Activated CD8-positive, alpha-beta memory T cell treated with anti-CD3 and anti-CD28 coated beads, Interleukin-2, amount 10 ng/mL, durations not matched to agents 7 days and 5 days (primary cell): ENCODE data around the gene MDGA2. TPM values are rescaled to one million over a fixed set of nuclear protein-coding genes. Genes with fewer than 3 reads are reported as not detected.

Source experiments
- ATAC-seq: fragments of 150-1000 bp; cut with Tn5 transposase; one replicate; pipeline ENCODE4 v1.10.0; 2021; ENCODE audit warnings: moderate library complexity
- CTCF ChIA-PET: fragments of 350-600 bp; sonication (Branson Sonifier 250); formaldehyde crosslinking; loops from one replicate; lab custom pipeline; 2021; ENCODE audit warnings: antibody characterized with exemption; lab: Charles Lee
- DNase-seq: peaks from one replicate; pipeline ENCODE4 v3.0.0-alpha.2; 2020
- H3K27ac Mint-ChIP-seq: one replicate; pipeline ENCODE4 v1.8.0; 2021; ENCODE audit warnings: mild to moderate bottlenecking, mixed read lengths
- H3K27me3 Mint-ChIP-seq: one replicate; pipeline ENCODE4 v1.8.0; 2021; ENCODE audit warnings: mixed read lengths
- H3K36me3 Mint-ChIP-seq: one replicate; pipeline ENCODE4 v1.8.0; 2021; ENCODE audit warnings: mild to moderate bottlenecking, mixed read lengths
- H3K4me1 Mint-ChIP-seq: one replicate; pipeline ENCODE4 v1.8.0; 2021; ENCODE audit warnings: mixed read lengths
- H3K4me3 Mint-ChIP-seq: one replicate; pipeline ENCODE4 v1.8.0; 2021; ENCODE audit warnings: mild to moderate bottlenecking, moderate library complexity, mixed read lengths
- H3K9me3 Mint-ChIP-seq: one replicate; pipeline ENCODE4 v1.8.0; 2022; ENCODE audit warnings: low read depth, mixed read lengths
- total RNA-seq, 2 experiments: library from RNA; stranded (reverse); gene quantifications; one replicate each; pipeline ENCODE4 v1.2.3, GENCODE V29; 2021

Gene MDGA2
- total RNA-seq, 2 experiments from 2014 or later = not detected

DNA sequence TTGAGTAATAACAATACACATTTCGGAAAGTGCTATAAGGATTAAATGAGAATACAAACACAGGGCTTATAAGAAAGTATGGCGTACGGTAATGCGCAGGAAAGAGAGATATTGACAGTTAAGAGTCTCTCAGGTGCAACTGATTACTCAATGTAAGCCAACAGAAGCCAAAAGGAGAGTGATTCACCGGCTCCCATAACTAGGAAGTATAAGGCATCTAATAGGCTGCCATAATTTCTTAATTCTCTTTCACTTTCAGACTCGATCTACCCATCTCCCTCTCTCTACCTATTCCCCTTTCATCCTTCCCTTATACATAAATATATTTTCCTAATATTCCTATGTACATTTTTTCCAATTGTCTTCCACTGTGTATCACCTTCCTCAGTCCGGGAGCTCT lies 90.0 kb downstream of the MDGA2 start:
- Mint-ChIP-seq H3K27me3 (no peaks in the 10 kb centered on the region), H3K27ac (no peak overlapping the region), H3K9me3 (peaks cover 2% of the 10 kb centered on the region), H3K4me3 (no peak overlapping the region), H3K36me3 (no peaks in the 10 kb centered on the region), H3K4me1 (no peaks in the 10 kb centered on the region)
- CTCF ChIA-PET = interaction anchor here (0.6 kb wide), 1 partner anchor 28 kb away, joined by 3 read pairs; no protein-coding TSS in a partner anchor
- ATAC-seq = no peak
- DNase-seq = no peak

- ATAC-seq (no peak), DNase-seq (no peak)
- no peak overlapping the region for H3K27ac Mint-ChIP-seq
- no peaks in the 10 kb centered on the region for H3K4me1 Mint-ChIP-seq
- CTCF ChIA-PET = no interaction called here
- H3K27me3 Mint-ChIP-seq = no peaks in the 10 kb centered on the region
- no peak overlapping the region for H3K4me3 Mint-ChIP-seq
- peaks cover 9% of the 10 kb centered on the region for H3K9me3 Mint-ChIP-seq
- no peaks in the 10 kb centered on the region for H3K36me3 Mint-ChIP-seq
These were observed 108.1 kb downstream of the MDGA2 start for GRCh38 chr14:47567273-47567672.

DNA sequence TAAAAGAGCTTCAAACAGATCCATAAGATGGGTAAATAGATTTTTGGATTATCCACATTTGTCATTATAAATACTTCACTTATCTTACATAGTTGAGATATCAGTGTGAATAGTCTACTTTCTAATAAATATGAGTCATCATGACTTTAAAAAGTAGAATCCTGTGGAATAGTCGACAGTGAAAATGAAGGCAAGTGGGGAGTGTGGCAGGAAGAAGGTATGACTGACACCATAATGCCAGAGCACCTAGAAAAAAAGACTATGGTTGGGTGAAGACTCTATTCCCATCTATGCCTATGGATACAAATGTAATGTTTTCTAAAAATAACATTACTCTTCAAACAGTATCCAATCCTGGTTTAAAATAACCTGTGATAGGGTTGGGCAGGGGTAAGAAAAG lies 117.5 kb downstream of the MDGA2 start:
- no peak overlapping the region for H3K27ac Mint-ChIP-seq
- H3K4me3 Mint-ChIP-seq = no peak overlapping the region
- no peaks in the 10 kb centered on the region for H3K27me3 Mint-ChIP-seq
- CTCF ChIA-PET = no interaction called here
- H3K4me1 Mint-ChIP-seq = no peaks in the 10 kb centered on the region
- H3K9me3 Mint-ChIP-seq = peaks cover 7% of the 10 kb centered on the region
- DNase-seq = no peak
- ATAC-seq = no peak
- H3K36me3 Mint-ChIP-seq = no peaks in the 10 kb centered on the region

GRCh38 chr14:47555333-47555732 lies 120.1 kb downstream of the MDGA2 start:
- CTCF ChIA-PET = no interaction called here
- Mint-ChIP-seq H3K36me3 (no peaks in the 10 kb centered on the region), H3K9me3 (no peaks in the 10 kb centered on the region), H3K27me3 (no peaks in the 10 kb centered on the region), H3K4me1 (no peaks in the 10 kb centered on the region), H3K27ac (no peak overlapping the region), H3K4me3 (no peak overlapping the region)
- no peak for ATAC-seq
- DNase-seq = no peak

DNA sequence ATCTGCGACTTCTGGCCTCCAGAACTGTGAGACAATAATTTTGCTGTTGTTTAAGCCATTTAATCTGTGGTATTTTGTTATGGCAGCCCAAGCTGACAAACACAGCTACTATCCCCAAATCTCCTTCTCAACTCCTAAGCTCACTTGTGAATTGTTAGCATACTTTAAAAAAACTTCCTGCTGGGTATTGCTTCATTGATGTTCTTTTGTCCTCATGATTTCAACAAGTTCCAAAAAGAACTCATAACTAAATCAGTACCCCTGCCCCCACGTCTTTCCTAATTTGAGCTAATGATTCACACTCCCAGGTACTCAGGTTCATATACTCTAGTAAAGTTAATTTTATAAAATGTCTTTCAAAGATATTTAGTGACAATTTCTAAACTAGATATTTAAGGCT lies 125.5 kb downstream of the MDGA2 start:
- H3K27me3 Mint-ChIP-seq = no peaks in the 10 kb centered on the region
- H3K36me3 Mint-ChIP-seq = no peaks in the 10 kb centered on the region
- H3K27ac Mint-ChIP-seq = no peak overlapping the region
- H3K9me3 Mint-ChIP-seq = no peaks in the 10 kb centered on the region
- ATAC-seq (no peak), DNase-seq (no peak)
- H3K4me3 Mint-ChIP-seq = no peak overlapping the region
- CTCF ChIA-PET = no interaction called here
- no peaks in the 10 kb centered on the region for H3K4me1 Mint-ChIP-seq

DNA sequence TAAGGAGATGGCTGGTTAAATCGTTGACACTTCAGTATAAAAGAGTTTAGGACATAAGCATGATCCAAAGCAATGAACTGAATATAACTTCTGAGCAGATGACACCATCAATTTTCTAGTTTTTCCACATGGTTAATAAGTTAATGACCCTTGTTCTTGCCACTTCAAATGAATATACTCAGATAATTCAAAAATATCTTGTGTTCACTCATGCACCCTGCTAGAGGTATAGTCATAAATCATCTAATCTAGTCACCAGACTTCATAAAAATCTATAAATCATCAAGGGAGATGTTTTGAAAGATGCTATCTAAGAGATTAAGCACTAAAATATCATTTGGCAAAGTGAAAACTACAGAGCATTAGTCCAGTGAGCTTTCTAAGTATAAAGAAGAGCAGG lies 131.9 kb downstream of the MDGA2 start:
- CTCF ChIA-PET = no interaction called here
- Mint-ChIP-seq H3K27me3 (no peaks in the 10 kb centered on the region), H3K9me3 (no peaks in the 10 kb centered on the region), H3K36me3 (no peaks in the 10 kb centered on the region), H3K4me3 (no peak overlapping the region), H3K27ac (no peak overlapping the region), H3K4me1 (no peaks in the 10 kb centered on the region)
- DNase-seq (no peak), ATAC-seq (no peak)

DNA sequence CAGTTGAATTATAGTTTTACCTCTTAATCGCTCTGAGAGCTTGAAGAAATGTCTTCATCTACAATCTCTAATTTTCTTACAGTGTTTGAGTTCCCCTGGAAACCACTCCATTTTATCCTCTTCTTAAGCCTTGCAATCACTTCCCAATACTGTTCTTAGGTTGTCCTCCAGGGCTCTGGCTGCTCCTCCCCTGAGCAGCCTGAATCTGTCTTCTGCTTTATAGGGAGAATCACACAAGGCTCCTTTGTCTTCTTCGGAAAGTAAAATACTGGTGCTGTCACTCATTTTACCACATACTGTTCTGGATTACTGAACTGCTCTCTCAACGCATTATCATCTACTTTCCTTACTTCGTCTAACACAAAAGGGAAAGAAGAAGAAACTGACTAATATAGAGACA lies 133.7 kb downstream of the MDGA2 start:
- no peak overlapping the region for H3K27ac Mint-ChIP-seq

GRCh38 chr14:47539031-47539461 lies 136.4 kb downstream of the MDGA2 start:
- H3K27me3 Mint-ChIP-seq = no peaks in the 10 kb centered on the region
- no peaks in the 10 kb centered on the region for H3K4me1 Mint-ChIP-seq
- no peak overlapping the region for H3K27ac Mint-ChIP-seq
- ATAC-seq (no peak), DNase-seq (no peak)
- H3K4me3 Mint-ChIP-seq = no peak overlapping the region
- H3K9me3 Mint-ChIP-seq = peaks cover 3% of the 10 kb centered on the region
- CTCF ChIA-PET = no interaction called here
- no peaks in the 10 kb centered on the region for H3K36me3 Mint-ChIP-seq

More for the DNA sequence above, 133.7 kb downstream of the MDGA2 start:
- Mint-ChIP-seq H3K27me3 (no peaks in the 10 kb centered on the region), H3K4me3 (no peak overlapping the region), H3K4me1 (no peaks in the 10 kb centered on the region), H3K9me3 (no peaks in the 10 kb centered on the region), H3K36me3 (no peaks in the 10 kb centered on the region)
- DNase-seq (no peak), ATAC-seq (no peak)
- CTCF ChIA-PET = no interaction called here

DNA sequence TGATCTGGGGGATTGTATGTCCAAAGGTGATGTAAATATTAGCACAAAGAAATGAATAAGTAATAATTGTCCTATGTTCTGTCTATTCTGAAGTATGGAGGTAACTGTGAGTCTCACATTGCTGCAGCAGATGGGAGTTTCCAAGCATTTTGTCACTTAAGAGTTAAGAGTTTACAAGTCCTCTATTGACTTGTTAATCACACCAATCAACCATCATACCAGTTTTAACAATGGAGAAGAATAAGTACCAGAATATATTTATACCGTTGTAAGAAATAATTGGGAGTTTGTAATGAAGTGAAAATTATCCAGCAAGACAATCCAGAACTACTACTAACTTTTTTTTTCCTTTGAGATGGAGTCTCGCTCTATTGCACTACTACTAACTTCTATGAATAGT lies 139.1 kb downstream of the MDGA2 start:
- DNase-seq (no peak), ATAC-seq (no peak)
- Mint-ChIP-seq H3K4me3 (no peak overlapping the region), H3K27ac (no peak overlapping the region), H3K4me1 (no peaks in the 10 kb centered on the region), H3K36me3 (no peaks in the 10 kb centered on the region), H3K27me3 (no peaks in the 10 kb centered on the region), H3K9me3 (peaks cover 3% of the 10 kb centered on the region)
- CTCF ChIA-PET = no interaction called here

GRCh38 chr14:47526591-47527244 lies 148.7 kb downstream of the MDGA2 start:
- Mint-ChIP-seq H3K4me3 (no peak overlapping the region), H3K27ac (no peak overlapping the region), H3K9me3 (peaks cover 17% of the 10 kb centered on the region), H3K36me3 (no peaks in the 10 kb centered on the region), H3K27me3 (no peaks in the 10 kb centered on the region), H3K4me1 (no peaks in the 10 kb centered on the region)
- ATAC-seq = no peak
- CTCF ChIA-PET = no interaction called here
- DNase-seq = no peak

DNA sequence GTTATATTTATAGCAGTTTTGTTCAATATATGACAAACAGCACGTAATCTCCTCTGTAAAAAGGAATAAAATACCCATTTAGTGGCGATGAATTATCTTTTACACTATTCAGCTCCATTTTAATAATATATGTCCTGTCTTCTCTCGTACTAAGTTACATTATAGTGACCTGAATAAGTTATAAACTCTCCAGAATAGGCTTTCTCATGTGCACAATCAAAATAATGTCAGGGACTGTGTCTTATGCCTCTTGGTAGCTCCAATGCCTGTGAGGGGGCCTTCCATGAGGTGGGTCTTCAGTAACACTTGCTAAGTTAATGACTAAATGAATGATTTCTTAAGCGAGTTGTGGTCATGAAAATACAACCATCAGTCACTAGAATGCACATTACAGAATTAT lies 150.9 kb downstream of the MDGA2 start:
- Mint-ChIP-seq H3K4me3 (no peak overlapping the region), H3K4me1 (no peaks in the 10 kb centered on the region), H3K36me3 (no peaks in the 10 kb centered on the region), H3K27me3 (no peaks in the 10 kb centered on the region), H3K9me3 (peaks cover 12% of the 10 kb centered on the region), H3K27ac (no peak overlapping the region)
- ATAC-seq (no peak), DNase-seq (no peak)
- CTCF ChIA-PET = no interaction called here

DNA sequence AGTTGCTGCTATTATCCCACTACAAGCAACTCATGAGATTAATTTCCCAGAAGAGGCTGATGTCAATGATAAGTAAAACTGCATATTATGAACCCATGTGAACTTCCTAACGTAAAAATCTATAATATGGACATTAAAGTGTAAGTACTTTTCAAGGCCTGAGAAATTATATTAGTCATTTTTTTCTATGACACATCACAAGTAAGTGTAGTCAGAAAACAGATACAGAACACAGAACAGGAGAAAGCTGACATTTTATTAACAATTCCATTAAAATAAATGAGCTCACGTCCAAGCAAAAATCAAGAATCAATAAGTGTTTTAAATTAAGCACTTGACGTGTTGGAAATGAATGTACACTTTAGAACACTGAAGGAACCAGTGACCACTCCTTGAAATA lies 155.0 kb downstream of the MDGA2 start:
- no peak for ATAC-seq
- Mint-ChIP-seq H3K4me1 (no peaks in the 10 kb centered on the region), H3K4me3 (no peak overlapping the region), H3K36me3 (no peaks in the 10 kb centered on the region), H3K9me3 (peaks cover 2% of the 10 kb centered on the region), H3K27me3 (no peaks in the 10 kb centered on the region), H3K27ac (no peak overlapping the region)
- DNase-seq = no peak
- CTCF ChIA-PET = no interaction called here

DNA sequence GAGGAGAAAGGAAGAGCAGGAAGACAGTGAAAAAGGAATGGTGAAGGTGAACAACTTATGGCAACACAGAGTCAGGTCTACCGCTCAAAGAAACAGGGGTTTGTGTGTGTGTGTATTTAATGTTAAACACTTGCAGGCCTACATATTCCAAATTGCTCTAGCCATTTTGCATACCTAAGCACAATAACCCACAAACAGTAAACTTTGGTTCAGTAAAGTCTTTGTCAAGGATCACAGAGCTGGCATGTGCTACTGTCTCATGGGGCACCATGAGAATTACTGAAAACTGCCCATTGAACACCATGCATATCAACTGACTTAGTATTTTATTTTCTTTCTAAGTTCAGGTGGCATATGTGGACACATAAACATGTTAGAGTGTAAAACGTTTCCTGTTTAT lies 163.6 kb downstream of the MDGA2 start:
- Mint-ChIP-seq H3K9me3 (peaks cover 9% of the 10 kb centered on the region), H3K27me3 (no peaks in the 10 kb centered on the region), H3K4me3 (no peak overlapping the region), H3K4me1 (no peaks in the 10 kb centered on the region), H3K36me3 (no peaks in the 10 kb centered on the region), H3K27ac (no peak overlapping the region)
- DNase-seq (no peak), ATAC-seq (no peak)
- CTCF ChIA-PET = no interaction called here

DNA sequence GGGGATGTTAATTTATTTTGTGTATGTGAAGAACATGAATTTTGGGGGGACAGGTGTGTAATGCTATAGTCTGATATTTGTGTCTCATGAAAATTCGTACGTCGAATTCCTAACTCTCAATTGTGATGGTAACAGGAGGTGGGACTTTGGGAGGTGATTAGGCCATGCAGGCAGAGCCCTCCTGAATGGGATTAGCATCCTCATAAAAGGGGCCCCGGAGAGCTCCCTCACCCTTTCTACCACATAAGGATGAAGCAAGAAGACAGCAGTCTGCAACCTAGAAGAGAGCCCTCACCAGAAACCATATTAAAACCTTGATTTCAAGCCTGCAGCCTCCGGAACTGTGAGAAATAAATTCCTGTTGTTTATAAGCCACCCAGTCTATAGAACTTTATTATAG lies 165.4 kb downstream of the MDGA2 start:
- DNase-seq = no peak
- no peaks in the 10 kb centered on the region for H3K36me3 Mint-ChIP-seq
- no peaks in the 10 kb centered on the region for H3K27me3 Mint-ChIP-seq
- H3K4me1 Mint-ChIP-seq = no peaks in the 10 kb centered on the region
- no peak for ATAC-seq
- H3K9me3 Mint-ChIP-seq = peaks cover 12% of the 10 kb centered on the region
- H3K4me3 Mint-ChIP-seq = no peak overlapping the region
- H3K27ac Mint-ChIP-seq = no peak overlapping the region
- CTCF ChIA-PET = no interaction called here

GRCh38 chr14:47507861-47508260 lies 167.5 kb downstream of the MDGA2 start:
- no peaks in the 10 kb centered on the region for H3K27me3 Mint-ChIP-seq
- ATAC-seq = no peak
- H3K36me3 Mint-ChIP-seq = no peaks in the 10 kb centered on the region
- no peak overlapping the region for H3K4me3 Mint-ChIP-seq
- DNase-seq = no peak
- no peaks in the 10 kb centered on the region for H3K4me1 Mint-ChIP-seq
- H3K27ac Mint-ChIP-seq = no peak overlapping the region
- CTCF ChIA-PET = no interaction called here
- H3K9me3 Mint-ChIP-seq = peaks cover 11% of the 10 kb centered on the region
